ENCODE measurements around the gene TMEM141.
"Not testable (repeated sequence)": the region's sequence is repeated elsewhere in the genome, so short reads cannot be mapped to it uniquely, and the experiment has no call there.

The TMEM141 gene

GRCh38 chr9:136755302-136756133 is 35.6 kb upstream of the TMEM141 start:
- DNase-seq = not testable (repeated sequence)

GRCh38 chr9:136756134-136756438 is 35.1 kb upstream of the TMEM141 start:
- DNase-seq = no peak

- no peak for DNase-seq
Observed at GRCh38 chr9:136756836-136757235, 34.3 kb upstream of the TMEM141 start.

GRCh38 chr9:136757328-136757727 is 33.8 kb upstream of the TMEM141 start:
- DNase-seq = no peak

GRCh38 chr9:136757751-136758140 is 33.4 kb upstream of the TMEM141 start:
- DNase-seq = no peak

- DNase-seq = no peak
Observed at GRCh38 chr9:136759001-136759400, 32.1 kb upstream of the TMEM141 start.

- DNase-seq = no peak
Observed at GRCh38 chr9:136759436-136760325, 31.5 kb upstream of the TMEM141 start.

- no peak for DNase-seq
Observed at GRCh38 chr9:136760424-136760823, 30.7 kb upstream of the TMEM141 start.

GRCh38 chr9:136760834-136761544 is 30.2 kb upstream of the TMEM141 start:
- DNase-seq = not testable (repeated sequence)

- DNase-seq = no peak
Observed at GRCh38 chr9:136761545-136761981, 29.6 kb upstream of the TMEM141 start.

- no peak for DNase-seq
Observed at GRCh38 chr9:136762221-136762691, 28.9 kb upstream of the TMEM141 start.

GRCh38 chr9:136762915-136763648 is 28.1 kb upstream of the TMEM141 start:
- DNase-seq = no peak

GRCh38 chr9:136763649-136764035 is 27.5 kb upstream of the TMEM141 start:
- DNase-seq = no peak

GRCh38 chr9:136764301-136764891 is 26.7 kb upstream of the TMEM141 start, which contains the start of gene LCN15:
TSS of gene LCN15 (minus strand) at chr9:136764518. CDS start at chr9:136764488, 30 bp downstream.
- peak; percentile 68 for DNase-seq

- DNase-seq = no peak
Observed at GRCh38 chr9:136765041-136765440, 26.1 kb upstream of the TMEM141 start.

- not testable (repeated sequence) for DNase-seq
Observed at GRCh38 chr9:136765745-136766409, 25.3 kb upstream of the TMEM141 start.

- DNase-seq = peak; percentile 51
Observed at GRCh38 chr9:136766410-136767120, 24.6 kb upstream of the TMEM141 start.

- DNase-seq = no peak
Observed at GRCh38 chr9:136769710-136770191, 21.4 kb upstream of the TMEM141 start.

GRCh38 chr9:136771907-136772415 is 19.2 kb upstream of the TMEM141 start:
- DNase-seq = no peak

- no peak for DNase-seq
Observed at GRCh38 chr9:136773386-136774044, 17.6 kb upstream of the TMEM141 start.

Data from NCI-H1417 treated with DMSO at 0.1 percent for 48 hours (cell line).